Measurements from ENCODE around the gene DDIT4. TPM values are rescaled to one million over a fixed set of nuclear protein-coding genes. Genes with fewer than 3 reads are reported as not detected.

DDIT4 gene
- total and polyA plus RNA-seq, 2 of the 4 experiments (the other 2 are of a cell fraction), result 59.6 to 108 TPM

GRCh38 chr10:72298592-72299519, 25.1 kb downstream of the DDIT4 start:
- H3K79me1 ChIP-seq (ENCODE audit: low read depth in 1 of 2, low read length in 2 of 2), result peaks cover 0 to 10% of the 10 kb centered on the region in 2 experiments; a peak in 2 of 4 replicates
- H4K91ac ChIP-seq (ENCODE audit: insufficient read depth, low read depth, low read length), result peak overlapping the region; percentile 96
- H2BK15ac ChIP-seq (ENCODE audit: low read depth, low read length), result peak overlapping the region; percentile 100; the same call in 2 of the 3 replicates
- CTCF ChIA-PET, result interaction anchor here (1.8 kb wide), 1 partner anchor 24 kb away, joined by 5 read pairs; no protein-coding TSS in a partner anchor
- H2BK5ac ChIP-seq (ENCODE audit: low read depth, low read length, poor library complexity, severe bottlenecking), result peak overlapping the region; percentile 70
- no TSS peak for BruUV-seq (replicated peaks)
- dilution Hi-C loops (cut with HindIII; ENCODE audit: low sequenced_read_pairs, unreplicated experiment), result no loop called here
- peak overlapping the region; percentile 96 to 100 for H4K8ac ChIP-seq (ENCODE audit: low read depth in 2 of 2, low read length in 2 of 2)
- POLR2A ChIA-PET (ENCODE audit: unreplicated experiment), result interaction anchor here (0.7 kb wide), 1 partner anchor 23 kb away, joined by 6 read pairs; no protein-coding TSS in a partner anchor
- peak overlapping the region; percentile 91; the same call in 1 of the 2 replicates for H3K23ac ChIP-seq (ENCODE audit: low read depth, low read length)
- peaks cover 16% of the 10 kb centered on the region for H3K9me1 ChIP-seq (ENCODE audit: insufficient read depth, low read length)
- peak overlapping the region; percentile 88 for H4K5ac ChIP-seq (ENCODE audit: low read depth, low read length)
- peak overlapping the region; percentile 92 for H2AFZ ChIP-seq (replicated peaks; ENCODE audit: low read length, poor library complexity)
- intact Hi-C loops (cut with micrococcal nuclease), result loop anchor here (1.0 kb wide), 1 partner anchor 21 kb away; no protein-coding TSS in a partner anchor
- peak overlapping the region; percentile 37 for H3K9ac ChIP-seq (ENCODE audit: low read depth, low read length)
- peak overlapping the region; percentile 75 for H3K18ac ChIP-seq (ENCODE audit: low read depth, low read length)
- in situ Hi-C loops (cut with MboI; ENCODE audit: low sequenced_read_pairs), result no loop called here
- ATAC-seq (ENCODE audit: low read depth) (no peak), DNase-seq (no peak)
- H3K27me3 ChIP-seq (ENCODE audit: control insufficient read depth, insufficient read depth, low read length), result no peaks in the 10 kb centered on the region; the same call in 1 of the 2 replicates
- peak overlapping the region; percentile 100 for H2AK5ac ChIP-seq (ENCODE audit: low read depth, low read length)
- H2BK120ac ChIP-seq (ENCODE audit: low read depth, low read length), result peak overlapping the region; percentile 96
- H4K20me1 ChIP-seq (ENCODE audit: insufficient read depth, low read length), result no peaks in the 10 kb centered on the region
- H3K4me3 ChIP-seq (ENCODE audit: insufficient read depth, low read depth, low read length), result no peak overlapping the region
- H3K4ac ChIP-seq (ENCODE audit: low read depth, low read length), result peak overlapping the region; percentile 93
- peak overlapping the region; percentile 72 for H3K27ac ChIP-seq (ENCODE audit: insufficient read depth, low read length)
- H3K14ac ChIP-seq (replicated peaks; ENCODE audit: low read depth, low read length), result peak overlapping the region; percentile 96
- peak overlapping the region; percentile 66; the same call in 1 of the 2 replicates for H3K56ac ChIP-seq (ENCODE audit: extremely low read depth, insufficient read depth, low read length)
- 98% methylated on average over 6 of the region's 16 CpGs; no CpG with 5 or more reads in 1 of the 2 experiments for WGBS, 2 experiments (ENCODE audit: extremely low coverage in 2 of 2, insufficient read length in 1 of 2)
- peaks cover 10% of the 10 kb centered on the region for H3K4me1 ChIP-seq (ENCODE audit: control insufficient read depth, insufficient read depth, low read length)
- no peak overlapping the region for H3K4me2 ChIP-seq (ENCODE audit: low read depth, low read length)
- H2BK20ac ChIP-seq (ENCODE audit: low read depth, low read length), result peak overlapping the region; percentile 93
- peak overlapping the region; percentile 96 for H2AK9ac ChIP-seq (replicated peaks; ENCODE audit: low read depth, low read length, poor library complexity)
- H3K36me3 ChIP-seq (ENCODE audit: control insufficient read depth, insufficient read depth, low read length), result no peaks in the 10 kb centered on the region
- H3K9me3 ChIP-seq (ENCODE audit: control insufficient read depth, insufficient read depth, low read length), result no peaks in the 10 kb centered on the region
- no peak for TF ChIP-seq FOS (IDR thresholded peaks at IDR 0.05; ENCODE audit: low read depth, low read length)
- no peak for TF ChIP-seq MXI1 (IDR thresholded peaks at IDR 0.05; ENCODE audit: borderline replicate concordance, low read depth, low read length)
- no peak for TF ChIP-seq RCOR1 (IDR thresholded peaks at IDR 0.05; ENCODE audit: insufficient replicate concordance, low read length)
- no peak for TF ChIP-seq CEBPB (IDR thresholded peaks at IDR 0.05; ENCODE audit: low read depth, low read length)
- TF ChIP-seq CHD1 (IDR thresholded peaks at IDR 0.05; ENCODE audit: low read depth, low read length), result no peak
- no peak for TF ChIP-seq RAD21 (IDR thresholded peaks at IDR 0.05; ENCODE audit: low read length)
- TF ChIP-seq ELK1 (IDR thresholded peaks at IDR 0.05; ENCODE audit: borderline replicate concordance, low read depth, low read length), result no peak
- no peak for TF ChIP-seq NFE2L2 (IDR thresholded peaks at IDR 0.05; ENCODE audit: low read depth, low read length)
- no peak for TF ChIP-seq BHLHE40 (IDR thresholded peaks at IDR 0.05; ENCODE audit: low read depth, low read length)
- no peak for TF ChIP-seq USF2 (IDR thresholded peaks at IDR 0.05; ENCODE audit: low read depth, low read length)
- no peak for TF ChIP-seq SMC3 (IDR thresholded peaks at IDR 0.05; ENCODE audit: low read depth, low read length)
- TF ChIP-seq POLR2A (IDR thresholded peaks at IDR 0.05; ENCODE audit: low read depth, low read length), result no peak
- no peak for TF ChIP-seq RFX5 (IDR thresholded peaks at IDR 0.05; ENCODE audit: low read depth, low read length)
- TF ChIP-seq MAFK (IDR thresholded peaks at IDR 0.05; ENCODE audit: low read depth, low read length), result no peak
